ENCODE data around the gene NAA60.

NAA60 gene

DNA sequence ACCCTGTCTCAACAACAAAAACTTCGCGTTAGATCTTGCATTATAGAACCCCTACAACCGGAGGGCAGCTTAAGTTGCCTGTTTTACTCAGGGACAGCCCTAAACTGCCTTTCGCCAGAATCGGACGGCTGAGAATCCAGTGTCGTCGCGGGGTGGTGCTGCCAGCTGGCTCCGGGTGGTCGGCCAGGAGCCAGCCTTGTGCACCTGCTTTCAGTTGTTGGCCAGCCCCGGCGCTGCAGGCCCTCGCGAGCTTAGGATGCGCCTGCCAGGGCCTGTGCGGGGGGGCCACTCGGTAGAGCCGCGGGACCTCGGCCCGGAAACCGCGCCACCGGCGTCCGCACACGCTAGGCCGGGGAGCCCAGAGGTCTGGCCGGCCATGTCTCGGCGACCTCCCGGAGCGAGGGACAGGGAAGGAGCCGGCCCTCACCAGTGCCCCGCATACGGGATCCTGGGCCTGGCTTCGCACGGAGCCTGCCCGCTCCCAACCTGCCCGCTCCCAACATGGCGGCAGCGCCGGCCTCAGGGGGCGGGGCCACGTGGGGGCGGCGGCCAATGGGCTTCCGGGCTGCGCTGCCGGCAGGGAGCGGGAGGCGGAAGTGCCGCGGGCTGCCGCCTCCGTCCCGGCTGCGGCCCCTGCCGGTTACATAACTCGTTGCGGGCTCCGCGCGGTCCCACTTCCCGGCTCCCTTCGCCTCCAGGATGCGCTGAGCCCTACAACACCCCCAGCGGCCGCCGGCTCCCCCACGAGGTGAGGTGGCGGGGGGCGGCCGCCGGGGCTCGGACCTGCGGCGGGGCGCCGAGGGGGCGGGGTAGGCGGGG is 14.2 kb downstream of the NAA60 start (continued):
- TF ChIP-seq ZNF184 (tag by site-specific recombination; IDR thresholded peaks at IDR 0.05) (0 out of 2 replicates have a peak, but pooled peaks have one; percentile 48), ZNF138 (tag by site-specific recombination; IDR thresholded peaks at IDR 0.05; ENCODE audit: borderline replicate concordance) (no peak), ZNF76 (tag by site-specific recombination; IDR thresholded peaks at IDR 0.05; ENCODE audit: borderline replicate concordance, low read depth) (peak; percentile 81), ZNF10 (tag by site-specific recombination; IDR thresholded peaks at IDR 0.05) (peak; percentile 62; the same call in 1 of the 2 replicates), ZEB2 (tag by site-specific recombination; IDR thresholded peaks at IDR 0.05) (peak; percentile 96), MYNN (tag by site-specific recombination; IDR thresholded peaks at IDR 0.05; ENCODE audit: borderline replicate concordance) (peak; percentile 20; the same call in 1 of the 2 replicates), ZNF571 (tag by site-specific recombination; IDR thresholded peaks at IDR 0.05) (no peak), ZNF792 (tag by site-specific recombination; IDR thresholded peaks at IDR 0.05) (peak; percentile 64; the same call in 1 of the 2 replicates), ZBTB17 (tag by site-specific recombination; IDR thresholded peaks at IDR 0.05) (peak; percentile 88), ZNF221 (tag by site-specific recombination; IDR thresholded peaks at IDR 0.05; ENCODE audit: borderline replicate concordance) (no peak), ZNF2 (tag by site-specific recombination; IDR thresholded peaks at IDR 0.05) (peak; percentile 84; the same call in 1 of the 2 replicates), ZNF561 (tag by site-specific recombination; IDR thresholded peaks at IDR 0.05; ENCODE audit: borderline replicate concordance) (peak; percentile 82), ZBTB20 (tag by site-specific recombination; IDR thresholded peaks at IDR 0.05) (peak; percentile 92), REPIN1 (tag by site-specific recombination; IDR thresholded peaks at IDR 0.05; ENCODE audit: low read depth) (no peak), GLIS2 (tag by site-specific recombination; IDR thresholded peaks at IDR 0.05) (peak; percentile 95), KLF1 (tag by site-specific recombination; IDR thresholded peaks at IDR 0.05) (peak; percentile 55), ZNF670 (tag by site-specific recombination; IDR thresholded peaks at IDR 0.05; ENCODE audit: low read depth) (no peak), SP3 (tag by site-specific recombination; IDR thresholded peaks at IDR 0.05) (peak; percentile 86), FEZF1 (tag by site-specific recombination; IDR thresholded peaks at IDR 0.05) (no peak), ZNF394 (tag by site-specific recombination; IDR thresholded peaks at IDR 0.05; ENCODE audit: borderline replicate concordance) (peak; percentile 51; the same call in 1 of the 2 replicates), ZNF596 (tag by site-specific recombination; IDR thresholded peaks at IDR 0.05) (no peak), ZNF600 (tag by site-specific recombination; IDR thresholded peaks at IDR 0.05) (peak; percentile 79)
- TF ChIP-seq, protein P1, sequence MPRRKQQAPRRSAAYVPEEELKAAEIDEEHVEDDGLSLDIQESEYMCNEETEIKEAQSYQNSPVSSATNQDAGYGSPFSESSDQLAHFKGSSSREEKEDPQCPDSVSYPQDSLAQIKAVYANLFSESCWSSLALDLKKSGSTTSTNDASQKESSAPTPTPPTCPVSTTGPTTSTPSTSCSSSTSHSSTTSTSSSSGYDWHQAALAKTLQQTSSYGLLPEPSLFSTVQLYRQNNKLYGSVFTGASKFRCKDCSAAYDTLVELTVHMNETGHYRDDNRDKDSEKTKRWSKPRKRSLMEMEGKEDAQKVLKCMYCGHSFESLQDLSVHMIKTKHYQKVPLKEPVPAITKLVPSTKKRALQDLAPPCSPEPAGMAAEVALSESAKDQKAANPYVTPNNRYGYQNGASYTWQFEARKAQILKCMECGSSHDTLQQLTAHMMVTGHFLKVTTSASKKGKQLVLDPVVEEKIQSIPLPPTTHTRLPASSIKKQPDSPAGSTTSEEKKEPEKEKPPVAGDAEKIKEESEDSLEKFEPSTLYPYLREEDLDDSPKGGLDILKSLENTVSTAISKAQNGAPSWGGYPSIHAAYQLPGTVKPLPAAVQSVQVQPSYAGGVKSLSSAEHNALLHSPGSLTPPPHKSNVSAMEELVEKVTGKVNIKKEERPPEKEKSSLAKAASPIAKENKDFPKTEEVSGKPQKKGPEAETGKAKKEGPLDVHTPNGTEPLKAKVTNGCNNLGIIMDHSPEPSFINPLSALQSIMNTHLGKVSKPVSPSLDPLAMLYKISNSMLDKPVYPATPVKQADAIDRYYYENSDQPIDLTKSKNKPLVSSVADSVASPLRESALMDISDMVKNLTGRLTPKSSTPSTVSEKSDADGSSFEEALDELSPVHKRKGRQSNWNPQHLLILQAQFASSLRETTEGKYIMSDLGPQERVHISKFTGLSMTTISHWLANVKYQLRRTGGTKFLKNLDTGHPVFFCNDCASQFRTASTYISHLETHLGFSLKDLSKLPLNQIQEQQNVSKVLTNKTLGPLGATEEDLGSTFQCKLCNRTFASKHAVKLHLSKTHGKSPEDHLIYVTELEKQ (tag by site-specific recombination; IDR thresholded peaks at IDR 0.05; ENCODE audit: borderline replicate concordance), result no peak
- TF ChIP-seq, protein P2, sequence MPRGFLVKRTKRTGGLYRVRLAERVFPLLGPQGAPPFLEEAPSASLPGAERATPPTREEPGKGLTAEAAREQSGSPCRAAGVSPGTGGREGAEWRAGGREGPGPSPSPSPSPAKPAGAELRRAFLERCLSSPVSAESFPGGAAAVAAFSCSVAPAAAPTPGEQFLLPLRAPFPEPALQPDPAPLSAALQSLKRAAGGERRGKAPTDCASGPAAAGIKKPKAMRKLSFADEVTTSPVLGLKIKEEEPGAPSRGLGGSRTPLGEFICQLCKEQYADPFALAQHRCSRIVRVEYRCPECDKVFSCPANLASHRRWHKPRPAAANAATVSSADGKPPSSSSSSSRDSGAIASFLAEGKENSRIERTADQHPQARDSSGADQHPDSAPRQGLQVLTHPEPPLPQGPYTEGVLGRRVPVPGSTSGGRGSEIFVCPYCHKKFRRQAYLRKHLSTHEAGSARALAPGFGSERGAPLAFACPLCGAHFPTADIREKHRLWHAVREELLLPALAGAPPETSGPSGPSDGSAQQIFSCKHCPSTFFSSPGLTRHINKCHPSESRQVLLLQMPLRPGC (tag by site-specific recombination; IDR thresholded peaks at IDR 0.05), result peak; percentile 15; the same call in 1 of the 2 replicates
- TF ChIP-seq, protein P3, sequence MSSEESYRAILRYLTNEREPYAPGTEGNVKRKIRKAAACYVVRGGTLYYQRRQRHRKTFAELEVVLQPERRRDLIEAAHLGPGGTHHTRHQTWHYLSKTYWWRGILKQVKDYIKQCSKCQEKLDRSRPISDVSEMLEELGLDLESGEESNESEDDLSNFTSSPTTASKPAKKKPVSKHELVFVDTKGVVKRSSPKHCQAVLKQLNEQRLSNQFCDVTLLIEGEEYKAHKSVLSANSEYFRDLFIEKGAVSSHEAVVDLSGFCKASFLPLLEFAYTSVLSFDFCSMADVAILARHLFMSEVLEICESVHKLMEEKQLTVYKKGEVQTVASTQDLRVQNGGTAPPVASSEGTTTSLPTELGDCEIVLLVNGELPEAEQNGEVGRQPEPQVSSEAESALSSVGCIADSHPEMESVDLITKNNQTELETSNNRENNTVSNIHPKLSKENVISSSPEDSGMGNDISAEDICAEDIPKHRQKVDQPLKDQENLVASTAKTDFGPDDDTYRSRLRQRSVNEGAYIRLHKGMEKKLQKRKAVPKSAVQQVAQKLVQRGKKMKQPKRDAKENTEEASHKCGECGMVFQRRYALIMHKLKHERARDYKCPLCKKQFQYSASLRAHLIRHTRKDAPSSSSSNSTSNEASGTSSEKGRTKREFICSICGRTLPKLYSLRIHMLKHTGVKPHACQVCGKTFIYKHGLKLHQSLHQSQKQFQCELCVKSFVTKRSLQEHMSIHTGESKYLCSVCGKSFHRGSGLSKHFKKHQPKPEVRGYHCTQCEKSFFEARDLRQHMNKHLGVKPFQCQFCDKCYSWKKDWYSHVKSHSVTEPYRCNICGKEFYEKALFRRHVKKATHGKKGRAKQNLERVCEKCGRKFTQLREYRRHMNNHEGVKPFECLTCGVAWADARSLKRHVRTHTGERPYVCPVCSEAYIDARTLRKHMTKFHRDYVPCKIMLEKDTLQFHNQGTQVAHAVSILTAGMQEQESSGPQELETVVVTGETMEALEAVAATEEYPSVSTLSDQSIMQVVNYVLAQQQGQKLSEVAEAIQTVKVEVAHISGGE (tag by site-specific recombination; conservative IDR thresholded peaks at IDR 0.05; ENCODE audit: low read depth), result peak; percentile 76
- TF ChIP-seq, protein P4, sequence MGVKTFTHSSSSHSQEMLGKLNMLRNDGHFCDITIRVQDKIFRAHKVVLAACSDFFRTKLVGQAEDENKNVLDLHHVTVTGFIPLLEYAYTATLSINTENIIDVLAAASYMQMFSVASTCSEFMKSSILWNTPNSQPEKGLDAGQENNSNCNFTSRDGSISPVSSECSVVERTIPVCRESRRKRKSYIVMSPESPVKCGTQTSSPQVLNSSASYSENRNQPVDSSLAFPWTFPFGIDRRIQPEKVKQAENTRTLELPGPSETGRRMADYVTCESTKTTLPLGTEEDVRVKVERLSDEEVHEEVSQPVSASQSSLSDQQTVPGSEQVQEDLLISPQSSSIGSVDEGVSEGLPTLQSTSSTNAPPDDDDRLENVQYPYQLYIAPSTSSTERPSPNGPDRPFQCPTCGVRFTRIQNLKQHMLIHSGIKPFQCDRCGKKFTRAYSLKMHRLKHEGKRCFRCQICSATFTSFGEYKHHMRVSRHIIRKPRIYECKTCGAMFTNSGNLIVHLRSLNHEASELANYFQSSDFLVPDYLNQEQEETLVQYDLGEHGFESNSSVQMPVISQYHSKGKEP (tag by site-specific recombination; IDR thresholded peaks at IDR 0.05), result peak; percentile 41; the same call in 1 of the 2 replicates

Measured in HEK293 (cell line).